Right hindlimb (tissue), 1 donor: ENCODE results near the gene MROH8.

Experiments used
- DNase-seq: peaks from one replicate; pipeline ENCODE4 v3.0.0-alpha.2; 2018

Gene MROH8

DNA sequence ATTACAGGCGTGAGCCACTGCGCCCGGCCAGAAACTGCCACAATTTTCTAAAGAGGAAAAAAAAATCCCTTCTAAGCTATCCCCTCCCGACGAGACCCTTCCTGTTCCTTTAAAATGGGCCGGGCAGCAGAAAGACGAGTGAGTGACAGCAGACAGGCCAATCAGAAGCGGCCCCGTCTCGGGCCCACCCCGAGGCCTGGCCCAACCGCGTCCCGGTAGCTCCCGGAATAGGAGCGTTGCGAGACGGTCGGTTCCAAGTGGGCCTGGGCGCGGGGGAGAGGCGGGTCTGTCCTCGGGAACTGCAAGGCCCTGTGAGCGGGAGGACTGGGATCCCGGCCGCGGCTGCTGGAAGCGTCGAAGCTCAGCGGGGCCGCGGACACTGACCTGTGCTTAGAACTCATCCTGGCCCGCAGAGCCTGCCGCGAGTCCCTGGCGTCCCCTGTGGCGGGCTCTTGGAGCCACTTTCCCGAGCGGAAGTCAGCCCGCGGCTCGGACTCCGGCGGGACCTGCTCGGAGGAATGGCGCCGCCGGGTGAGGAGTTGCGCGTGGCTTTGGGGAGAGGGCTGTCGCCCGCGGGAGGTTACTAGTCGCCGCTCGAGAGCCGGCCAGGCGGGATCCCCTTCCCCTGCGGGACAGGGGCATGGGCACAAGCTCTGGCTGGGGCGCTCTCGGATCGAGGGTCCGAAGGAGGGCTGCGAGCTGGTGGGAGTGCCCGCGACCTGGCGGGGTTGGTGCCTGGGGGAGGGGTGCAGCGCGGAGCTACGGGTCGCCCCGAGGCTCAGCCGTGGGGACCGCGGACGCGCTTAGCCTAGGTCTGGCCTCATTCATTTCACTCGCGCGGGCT lies at the start of gene MROH8, which contains the start of gene RPN2:
Gene MROH8, minus strand, starts transcription at position 710 of the 844 bp plus-strand sequence.
Gene RPN2, plus strand, starts transcription at position 492 of the 844 bp plus-strand sequence. Its CDS starts 27 bp downstream, at position 519.
- peak; percentile 99 for DNase-seq

DNA sequence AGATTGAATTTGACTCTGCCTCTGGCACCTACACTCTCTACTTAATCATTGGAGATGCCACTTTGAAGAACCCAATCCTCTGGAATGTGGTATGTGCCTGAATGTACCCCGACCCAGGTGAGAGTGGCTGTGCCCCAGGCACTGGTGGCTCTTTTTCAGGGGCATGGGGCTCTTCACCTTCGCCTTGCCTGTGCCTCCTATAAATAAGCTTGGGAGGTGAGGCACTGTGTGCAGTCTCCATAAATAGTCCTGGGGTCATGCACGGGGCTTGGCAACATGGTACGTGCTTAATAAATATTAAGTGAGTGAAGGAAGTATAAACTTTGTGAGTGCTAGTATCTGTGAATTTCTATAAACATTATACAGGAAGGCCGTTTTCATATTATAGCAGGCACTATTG lies 49.3 kb upstream of the MROH8 start:
- DNase-seq, result no peak

DNA sequence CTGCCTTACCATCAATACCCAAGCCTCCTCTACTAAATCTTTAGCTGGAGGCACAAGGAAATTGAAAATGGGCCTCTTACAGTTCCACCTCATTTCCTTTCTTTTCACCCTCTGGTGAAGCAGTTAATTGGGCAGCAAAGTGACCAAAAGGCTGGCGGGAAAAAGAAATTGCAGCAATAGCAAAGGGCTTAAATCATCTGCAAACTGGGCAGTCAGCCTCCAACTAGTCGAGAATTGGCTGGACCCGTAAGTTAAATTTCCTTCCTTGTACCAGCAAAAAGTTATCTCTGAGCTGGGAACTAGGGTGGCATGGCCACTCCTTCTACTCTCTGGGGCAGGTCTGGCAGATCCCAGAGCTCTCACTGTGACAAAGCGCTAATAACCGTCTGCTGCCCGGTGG lies 48.7 kb upstream of the MROH8 start:
- DNase-seq, result no peak

DNA sequence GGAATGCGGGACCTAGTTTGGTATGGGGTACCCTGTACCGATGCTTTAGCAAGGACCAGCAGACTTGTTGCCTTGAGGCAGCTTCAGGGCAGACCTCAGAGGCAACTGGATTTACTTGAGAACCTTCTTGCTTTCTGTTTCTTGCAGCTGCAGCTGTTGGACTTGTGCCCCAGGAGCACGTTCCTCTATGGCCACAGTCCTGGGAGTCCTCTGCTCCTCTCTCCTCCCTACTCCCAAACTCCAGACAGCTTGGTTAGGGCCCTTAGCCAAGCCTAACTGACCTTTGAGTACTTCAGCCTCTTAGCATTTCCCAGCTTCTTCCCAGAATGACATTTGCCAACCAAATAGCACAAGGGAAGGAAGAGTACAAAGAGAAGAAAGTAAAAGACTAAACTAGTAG lies 47.5 kb upstream of the MROH8 start:
- DNase-seq, result peak; percentile 43

DNA sequence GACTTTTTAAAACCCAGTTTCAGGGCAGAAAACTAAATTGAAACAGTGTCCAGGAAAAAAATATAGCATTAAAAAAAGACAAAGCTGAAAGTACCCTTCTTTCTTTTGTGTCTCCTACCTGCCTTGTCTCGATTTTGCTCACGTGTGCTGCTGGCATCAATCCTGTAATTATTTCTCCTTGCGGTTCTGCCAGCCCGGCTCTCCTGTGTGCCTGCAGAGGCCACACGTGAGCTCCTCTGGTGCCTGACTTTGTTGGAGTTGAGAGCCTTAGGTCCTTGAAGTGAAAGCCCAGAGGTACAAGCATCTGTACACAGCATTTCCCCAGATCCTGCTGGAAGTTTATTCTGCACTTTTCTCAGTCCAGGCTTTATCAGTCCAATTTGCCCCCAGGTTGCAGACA lies 45.8 kb upstream of the MROH8 start:
- DNase-seq, result no peak

DNA sequence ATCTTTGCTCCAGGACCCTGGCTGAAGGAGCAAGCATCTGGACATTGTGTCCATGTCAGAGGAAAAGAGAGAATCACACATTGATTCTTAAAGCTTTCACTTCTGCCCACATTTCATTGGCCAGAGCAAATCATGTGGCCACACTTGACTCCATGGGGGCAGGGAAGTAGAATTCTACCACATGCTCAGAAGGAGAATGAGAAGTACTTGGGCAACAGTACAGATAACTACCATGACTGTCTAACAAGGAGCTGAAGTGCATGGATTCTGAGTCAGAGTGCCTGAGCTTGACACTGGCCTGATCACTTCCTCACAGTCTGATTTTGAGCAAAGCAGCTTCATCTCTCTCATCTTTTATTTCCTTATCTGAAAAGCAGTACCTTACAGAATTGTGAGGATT lies 43.7 kb upstream of the MROH8 start:
- no peak for DNase-seq

DNA sequence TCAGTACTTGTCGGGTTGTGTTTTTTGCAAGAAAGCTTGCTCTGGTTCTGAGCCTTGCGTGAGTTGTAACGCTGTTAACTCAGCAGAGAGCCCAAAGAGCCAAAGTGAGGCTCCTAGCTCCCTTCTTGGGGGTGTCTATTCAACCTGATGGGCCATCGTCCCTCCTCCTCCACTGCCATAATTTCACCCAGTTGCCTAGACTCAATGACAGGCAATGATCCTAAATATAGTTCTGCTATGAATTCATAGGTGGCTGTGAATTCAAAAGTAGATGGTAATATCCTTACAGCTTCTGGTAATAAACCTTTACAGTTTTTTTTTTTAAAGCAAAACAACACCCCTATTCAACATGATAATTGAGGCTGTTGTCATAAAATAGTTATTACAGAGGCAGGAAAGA lies 42.7 kb upstream of the MROH8 start:
- DNase-seq, result no peak

DNA sequence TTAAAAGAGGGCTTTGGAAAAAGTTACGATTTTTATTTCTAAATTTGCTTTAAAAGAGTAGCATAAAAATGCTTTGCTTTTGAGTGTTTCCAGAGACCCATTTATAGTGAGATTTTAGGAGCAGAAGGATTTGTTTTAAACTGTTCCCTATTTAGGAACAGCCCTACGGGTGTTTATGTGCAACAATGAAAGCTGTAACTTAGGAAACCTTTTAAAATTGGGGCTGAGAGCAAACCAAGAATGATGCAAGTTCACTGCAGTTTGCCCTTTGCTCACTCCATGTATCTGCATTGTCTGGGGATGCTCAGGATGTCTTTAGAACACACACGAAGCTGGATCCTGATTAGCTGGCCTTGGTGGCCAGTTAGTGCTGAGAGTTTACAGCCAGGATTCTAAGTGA lies 41.4 kb upstream of the MROH8 start:
- DNase-seq, result no peak

DNA sequence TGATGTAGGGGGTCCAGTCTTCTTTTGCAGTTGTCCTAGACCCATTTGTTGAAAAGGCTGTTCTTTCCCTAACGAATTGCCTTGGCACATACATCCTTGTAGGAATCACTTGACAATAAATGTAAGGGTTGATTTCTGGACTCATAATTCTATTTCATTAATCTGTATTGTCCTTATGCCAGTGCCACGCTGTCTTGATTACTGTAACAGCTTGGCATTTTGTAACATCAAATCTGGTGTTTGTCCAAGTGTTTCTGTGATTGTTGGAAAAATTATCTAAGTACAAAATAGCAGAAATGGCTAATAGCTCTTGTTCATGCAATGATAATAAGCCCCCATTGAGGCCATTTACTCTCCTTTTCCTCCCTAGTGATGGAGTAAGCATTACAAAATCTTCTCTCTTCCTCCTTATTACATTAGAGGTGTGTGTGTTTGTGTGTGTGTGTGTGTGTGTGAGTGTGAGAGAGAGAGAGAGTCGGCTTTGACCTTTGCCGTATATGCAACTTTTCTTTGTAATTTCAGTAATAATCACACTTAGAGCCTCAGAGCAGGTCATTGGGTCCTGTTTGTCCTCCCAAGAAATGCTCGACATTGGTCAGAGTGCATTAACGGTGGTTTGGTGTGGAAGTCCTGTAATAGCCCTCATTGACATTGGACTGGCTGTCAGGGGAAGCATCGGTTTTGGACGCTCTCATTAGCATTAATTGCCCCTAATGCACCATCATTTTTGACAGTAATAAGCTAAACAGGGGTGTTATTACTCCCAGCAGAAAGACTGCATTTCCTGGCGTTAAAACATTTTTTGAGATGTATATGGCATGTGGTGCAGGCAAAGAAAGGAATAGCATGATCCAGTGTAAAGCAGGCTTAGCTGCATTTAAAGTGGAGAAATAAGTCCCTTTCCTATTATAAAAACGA lies 40.7 kb upstream of the MROH8 start:
- DNase-seq, result no peak

DNA sequence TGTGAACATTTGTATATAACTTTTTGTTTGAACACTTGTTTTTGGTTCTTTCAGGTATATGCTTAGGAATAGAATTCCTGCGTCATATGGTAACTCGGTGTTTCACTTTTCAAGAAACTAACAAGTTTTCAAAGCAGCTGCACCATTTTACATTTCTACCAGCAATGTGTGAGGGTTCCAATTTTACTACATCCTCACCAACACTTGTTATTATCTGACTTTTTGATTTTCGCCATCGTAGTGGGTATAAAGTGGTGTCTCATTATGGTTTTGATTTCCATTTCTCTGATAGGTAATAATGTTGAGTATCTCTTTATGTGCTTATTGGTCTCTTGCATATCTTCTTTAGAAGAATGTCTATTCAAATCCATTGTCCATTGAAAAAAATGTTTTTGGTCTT lies 39.6 kb upstream of the MROH8 start:
- DNase-seq, result no peak

DNA sequence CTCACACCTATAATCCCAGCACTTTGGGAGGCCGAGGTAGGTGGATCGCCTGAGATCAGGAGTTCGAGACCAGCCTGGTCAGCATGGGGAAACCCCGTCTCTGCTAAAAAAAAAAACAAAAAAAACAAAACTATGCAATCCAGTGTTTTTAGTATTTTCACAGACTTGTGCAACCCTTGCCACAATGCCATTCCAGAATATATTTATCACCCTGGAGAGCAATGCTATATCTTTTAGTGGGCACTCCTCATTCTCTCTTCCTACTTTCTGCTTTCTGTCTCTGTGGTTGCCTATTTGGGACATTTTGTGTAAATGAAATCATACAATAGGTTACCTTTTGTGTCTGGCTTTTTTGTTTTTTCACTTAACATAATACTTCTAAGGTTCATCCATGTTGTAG lies 39.1 kb upstream of the MROH8 start:
- no peak for DNase-seq

DNA sequence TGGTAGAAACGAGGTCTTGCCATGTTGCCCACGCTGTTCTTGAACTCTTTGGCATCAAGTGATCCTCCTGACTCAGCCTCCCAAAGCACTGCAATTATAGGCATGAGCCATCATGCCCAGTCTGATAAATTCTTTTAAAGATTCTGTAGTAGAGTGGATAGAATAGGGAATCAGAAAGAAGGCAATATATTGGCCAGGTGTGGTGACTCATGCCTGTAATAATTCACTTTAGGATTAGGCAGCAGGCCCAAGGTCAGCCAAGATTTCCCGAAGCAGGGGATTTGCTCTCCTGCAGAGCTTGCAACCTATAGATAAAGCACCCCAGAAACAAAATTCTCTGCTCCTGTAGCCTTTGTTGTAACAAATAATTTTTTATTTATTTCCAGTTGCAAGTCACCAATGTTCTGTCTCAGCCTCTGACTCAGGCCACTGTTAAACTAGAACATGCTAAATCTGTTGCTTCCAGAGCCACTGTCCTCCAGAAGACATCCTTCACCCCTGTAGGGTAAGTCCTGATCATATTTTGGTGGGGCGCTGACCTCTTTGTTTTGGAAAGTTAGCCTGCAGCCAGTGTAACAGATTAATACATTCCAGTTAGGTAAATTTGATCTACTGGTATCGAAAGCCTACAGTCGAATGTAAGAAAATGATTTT lies 30.4 kb upstream of the MROH8 start:
- no peak for DNase-seq

DNA sequence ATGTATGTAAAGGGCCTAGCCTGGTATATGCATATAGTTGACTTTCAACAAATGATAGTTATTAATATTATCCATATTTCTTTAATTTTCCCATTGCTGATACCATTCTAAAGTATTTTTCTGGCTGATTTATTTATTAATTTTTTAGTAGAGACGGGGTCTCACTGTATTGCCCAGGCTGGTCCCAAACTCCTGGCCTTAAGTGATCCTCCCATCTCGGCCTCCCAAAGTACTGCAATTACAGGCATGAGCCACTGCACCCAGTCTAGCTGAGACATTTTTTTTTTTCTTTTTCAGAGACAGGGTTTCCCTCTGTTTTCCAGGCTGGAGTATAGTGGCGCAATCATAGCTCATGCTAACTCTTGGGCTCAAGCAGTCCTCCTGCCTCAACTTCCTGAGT lies 29.8 kb upstream of the MROH8 start:
- no peak for DNase-seq

DNA sequence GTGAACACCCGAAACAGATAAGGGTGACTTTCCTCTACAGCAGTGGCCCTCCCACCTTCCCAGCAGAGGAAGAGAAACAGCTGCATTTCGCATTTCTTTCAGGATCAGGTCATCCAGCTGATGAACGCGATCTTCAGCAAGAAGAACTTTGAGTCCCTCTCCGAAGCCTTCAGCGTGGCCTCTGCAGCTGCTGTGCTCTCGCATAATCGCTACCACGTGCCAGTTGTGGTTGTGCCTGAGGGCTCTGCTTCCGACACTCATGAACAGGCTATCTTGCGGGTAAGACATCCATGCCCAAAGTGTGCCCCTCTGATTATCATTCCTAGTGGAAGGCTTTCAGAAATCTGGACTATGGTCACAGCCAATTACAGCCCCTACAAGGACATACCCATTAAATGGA lies 27.8 kb upstream of the MROH8 start:
- DNase-seq, result no peak

DNA sequence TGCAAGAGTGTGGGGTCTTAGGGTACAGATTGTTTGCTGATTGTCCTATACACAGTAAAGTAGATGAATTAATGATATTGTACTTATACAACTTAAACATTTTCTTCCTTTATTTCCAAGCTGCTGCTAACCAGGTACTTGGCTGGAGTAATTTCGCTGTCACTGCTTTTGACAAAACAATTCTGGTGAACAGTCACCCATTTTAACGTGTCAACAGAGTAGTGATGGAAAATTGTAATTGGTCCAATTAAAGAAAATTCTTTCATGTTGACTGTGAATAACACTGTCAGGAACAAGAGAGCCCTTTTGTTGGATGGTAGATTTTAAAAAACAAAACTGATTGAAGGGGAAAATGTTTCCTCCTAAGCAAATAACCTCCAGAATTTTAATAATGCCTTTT lies 26.4 kb upstream of the MROH8 start:
- DNase-seq, result no peak

DNA sequence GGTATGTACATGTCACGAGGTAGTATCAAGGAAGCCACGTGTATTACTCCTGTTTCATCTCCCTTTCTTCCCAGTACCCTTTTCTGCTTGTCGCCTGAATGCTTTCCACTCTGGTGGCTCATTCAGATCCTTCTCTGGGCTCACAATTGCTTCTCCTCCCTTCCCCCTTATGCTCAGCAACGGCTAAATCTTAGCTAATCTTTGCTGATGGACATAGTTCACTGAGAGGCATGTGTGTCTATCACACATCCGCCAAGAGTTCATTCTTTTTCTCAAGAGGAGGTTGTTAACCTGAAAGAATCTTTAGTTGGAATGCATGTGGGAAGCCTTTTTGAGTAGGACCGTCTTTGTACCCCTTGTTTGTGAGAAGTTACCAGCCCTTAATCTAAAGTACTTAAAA lies 25.8 kb upstream of the MROH8 start:
- no peak for DNase-seq

DNA sequence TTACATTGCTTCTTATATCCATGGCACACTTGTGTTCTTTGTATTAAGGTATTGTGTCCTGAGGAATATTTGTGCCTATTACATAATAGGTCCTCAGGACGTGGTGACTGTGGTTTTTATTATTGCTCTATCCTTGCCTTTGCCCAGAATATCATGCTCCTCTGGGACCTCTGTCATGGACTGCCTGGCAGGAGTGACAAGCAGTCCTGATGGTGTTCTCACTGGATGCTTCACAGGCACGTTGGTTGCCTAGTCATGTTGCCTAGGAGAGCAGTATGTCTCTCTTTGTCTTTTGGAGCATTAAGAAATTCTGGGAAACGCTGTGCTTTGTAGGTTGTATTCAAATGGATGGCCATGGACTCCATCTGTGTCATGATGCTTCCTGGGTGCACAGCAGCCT lies 24.7 kb upstream of the MROH8 start:
- no peak for DNase-seq

DNA sequence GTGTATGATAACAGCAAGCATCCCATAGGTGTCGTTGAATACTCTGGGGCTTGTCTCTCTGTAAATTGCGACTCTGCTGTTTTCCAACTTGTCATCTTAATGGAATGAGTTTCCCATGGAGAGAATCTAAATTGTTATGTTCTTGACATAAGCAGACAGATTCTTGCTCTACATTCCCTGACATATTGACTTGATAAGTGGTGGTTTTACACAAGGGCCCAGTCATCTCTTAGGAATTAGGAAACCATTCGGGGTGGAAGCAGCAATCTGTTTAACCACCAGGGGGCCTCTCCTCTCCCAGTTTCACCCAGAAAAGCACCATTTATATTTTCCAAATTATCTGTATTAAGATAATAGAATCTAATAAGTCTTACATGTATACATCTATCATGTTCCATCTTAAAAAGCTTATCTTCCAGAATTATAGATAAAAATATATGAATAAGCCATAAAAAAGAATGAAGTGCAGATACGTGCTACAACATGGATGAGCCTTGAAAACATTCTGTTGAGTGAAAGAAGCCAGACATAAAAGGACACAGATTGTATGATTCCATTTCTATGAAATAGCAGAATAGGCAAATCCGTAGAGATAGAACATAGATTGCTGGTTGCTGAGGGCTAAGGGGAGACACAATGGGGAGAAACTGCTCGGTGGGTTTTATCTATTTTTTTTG lies 23.1 kb upstream of the MROH8 start:
- DNase-seq, result no peak

DNA sequence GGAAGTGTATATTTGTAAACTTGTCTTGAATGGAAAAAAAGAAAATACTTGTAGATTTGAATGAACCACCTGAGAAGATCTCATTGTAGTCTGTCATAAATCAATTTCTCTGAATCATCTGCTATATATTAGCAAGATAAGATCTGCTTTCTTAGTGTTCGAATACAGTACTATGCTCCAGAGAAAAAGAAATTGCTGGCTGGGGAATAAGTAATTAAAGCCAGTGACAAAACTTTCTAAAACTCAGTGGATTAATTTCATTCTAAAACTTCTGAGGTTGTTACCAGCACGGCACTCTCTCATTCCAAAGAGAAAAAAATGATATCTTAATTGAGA lies 22.4 kb upstream of the MROH8 start:
- no peak for DNase-seq

DNA sequence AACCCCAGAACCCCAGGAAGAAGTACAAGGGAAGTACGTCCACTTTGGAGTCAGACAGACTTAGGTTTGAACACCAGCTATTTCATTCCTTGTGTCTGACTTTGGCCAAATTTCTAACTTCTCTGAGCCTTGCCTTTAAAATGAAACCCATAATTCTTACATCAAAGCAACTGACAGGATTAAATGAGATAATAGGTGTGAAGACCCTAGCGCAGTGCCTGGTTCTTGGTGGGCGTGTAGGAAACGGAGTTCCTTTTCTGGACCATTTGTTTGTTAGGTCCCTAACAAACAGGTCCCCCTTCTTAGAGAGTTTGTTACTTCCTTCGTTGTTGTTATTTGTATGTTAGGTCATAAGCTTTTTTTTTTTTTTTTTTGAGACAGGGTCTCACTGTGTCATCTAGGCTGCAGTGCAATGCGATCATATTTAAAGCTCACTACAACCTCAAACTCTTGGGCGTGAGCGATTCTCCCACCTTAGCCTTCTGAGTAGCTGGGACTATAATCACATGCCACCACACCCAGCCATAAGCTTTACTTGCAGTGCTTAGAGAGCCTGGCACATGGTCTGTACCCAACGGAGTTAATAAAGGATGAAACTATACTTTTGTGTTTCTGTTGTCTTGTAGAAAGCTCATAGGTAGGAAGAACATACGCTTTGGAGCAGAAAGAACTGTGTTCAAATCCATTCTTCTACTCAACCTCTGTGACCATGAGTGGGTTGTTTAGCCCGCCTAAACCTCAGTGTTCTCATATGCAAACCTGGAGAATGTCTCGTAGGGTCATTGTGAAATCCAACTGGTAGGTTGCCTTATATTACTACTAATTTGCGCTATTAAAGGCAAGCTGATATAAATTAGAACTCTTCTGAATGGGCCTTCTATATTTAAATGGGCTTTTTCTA lies 21.8 kb upstream of the MROH8 start:
- no peak for DNase-seq

DNA sequence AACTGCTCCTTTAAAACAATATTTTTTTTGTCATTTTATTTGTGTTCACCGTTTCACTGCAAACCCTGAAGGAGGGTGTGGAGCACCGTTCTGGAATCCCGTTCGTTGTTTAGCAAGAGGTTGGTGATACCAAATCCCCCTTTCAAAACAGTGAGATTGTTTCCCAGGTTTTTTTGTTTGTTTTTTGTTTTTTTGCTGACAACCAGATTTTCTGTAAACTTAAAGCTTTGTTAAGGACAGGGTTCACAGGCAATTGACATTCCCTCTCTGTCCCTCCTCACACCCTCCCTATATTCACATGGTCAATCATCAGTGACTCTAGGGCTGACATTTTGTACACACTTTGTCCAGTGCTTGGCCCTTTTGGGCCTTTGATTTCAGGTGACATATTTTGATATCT lies 21.0 kb upstream of the MROH8 start:
- no peak for DNase-seq
